NCI-H2196 (cell line): Measurements from ENCODE around the gene SPIRE1.
"Not testable (repeated sequence)": the region's sequence is repeated elsewhere in the genome, so short reads cannot be mapped to it uniquely, and the experiment has no call there.

Experiments used
- DNase-seq: peaks from one replicate; lab custom pipeline; 2025; ENCODE audit not compliant: unreplicated experiment; lab: John Stamatoyannopoulos, UW

SPIRE1 gene

DNA sequence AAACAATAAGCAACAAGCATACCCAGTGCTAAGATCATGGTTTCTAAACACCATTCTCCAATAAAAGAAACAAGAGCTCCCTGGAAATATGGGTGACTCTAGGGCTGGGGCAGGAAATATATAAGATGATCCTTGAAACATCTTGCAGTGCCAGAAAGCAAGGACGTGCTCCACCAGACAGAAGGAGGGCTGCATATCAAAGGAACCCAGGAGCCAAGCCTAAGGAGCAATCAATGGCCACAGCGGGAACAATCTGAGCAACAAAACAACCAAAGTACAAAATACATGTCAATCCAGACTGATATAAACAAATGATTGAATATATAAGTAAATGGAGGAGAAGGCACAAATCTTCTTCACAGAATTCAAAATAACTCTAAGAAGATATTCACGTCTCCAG, 10.1 kb downstream of the SPIRE1 start:
- DNase-seq: no peak

DNA sequence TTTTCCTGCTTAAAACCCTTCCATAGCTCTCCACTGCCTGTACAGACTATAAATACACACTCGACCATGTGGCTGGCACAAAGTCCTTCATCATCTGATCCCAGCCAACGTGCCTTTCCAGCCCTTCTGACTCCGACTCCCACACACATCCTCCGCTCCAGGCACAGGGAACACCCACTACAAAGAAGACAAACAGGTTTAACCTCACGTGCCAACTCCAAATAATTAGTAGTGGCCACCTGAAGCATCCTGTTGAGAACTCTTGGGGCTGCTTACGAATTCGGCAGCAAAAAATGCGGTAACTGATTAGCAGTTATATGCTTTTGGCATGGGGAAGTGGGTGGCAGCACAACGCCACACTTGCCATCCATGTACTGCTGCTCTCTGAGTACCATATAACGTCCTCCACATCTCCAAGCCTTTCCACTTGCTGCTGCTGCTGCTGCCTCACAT, 12.1 kb downstream of the SPIRE1 start:
- peak; percentile 81 for DNase-seq

DNA sequence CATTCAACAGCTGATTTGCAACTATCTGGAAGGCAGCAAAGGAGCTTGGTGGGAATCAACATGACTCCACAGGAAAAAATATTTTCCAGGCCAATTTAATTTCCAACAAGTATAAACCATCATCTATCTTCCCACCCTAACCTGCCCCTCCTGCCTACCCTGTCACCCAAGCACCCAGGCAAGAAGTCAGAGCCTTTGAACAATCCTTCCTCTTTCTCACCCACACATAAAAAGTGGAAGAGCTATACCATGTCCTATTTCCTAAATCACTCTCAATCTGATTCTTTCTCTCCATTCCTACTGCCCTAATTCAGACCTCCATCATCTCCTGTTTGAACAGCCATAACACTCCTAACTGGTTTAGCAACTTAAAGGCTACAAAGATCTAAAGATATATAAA, 12.7 kb downstream of the SPIRE1 start:
- no peak for DNase-seq

DNA sequence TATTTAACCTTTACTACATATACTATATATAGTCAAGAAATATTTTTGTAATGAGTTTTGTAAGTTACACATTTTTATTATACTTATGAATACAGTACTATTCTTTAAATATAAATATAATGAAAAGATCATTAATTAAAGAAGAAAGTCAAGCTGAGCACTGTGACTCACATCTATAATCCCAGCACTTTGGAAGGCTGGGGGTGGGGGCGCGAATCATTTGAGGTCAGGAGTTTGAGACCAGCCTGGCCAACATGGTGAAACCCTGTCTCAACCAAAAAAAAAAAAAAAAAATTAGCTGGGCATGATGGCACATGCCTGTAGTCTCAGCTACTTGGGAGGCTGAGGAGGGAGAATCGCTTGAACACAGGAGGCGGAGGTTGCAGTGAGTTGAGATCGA, 14.2 kb downstream of the SPIRE1 start:
- not testable (repeated sequence) for DNase-seq

DNA sequence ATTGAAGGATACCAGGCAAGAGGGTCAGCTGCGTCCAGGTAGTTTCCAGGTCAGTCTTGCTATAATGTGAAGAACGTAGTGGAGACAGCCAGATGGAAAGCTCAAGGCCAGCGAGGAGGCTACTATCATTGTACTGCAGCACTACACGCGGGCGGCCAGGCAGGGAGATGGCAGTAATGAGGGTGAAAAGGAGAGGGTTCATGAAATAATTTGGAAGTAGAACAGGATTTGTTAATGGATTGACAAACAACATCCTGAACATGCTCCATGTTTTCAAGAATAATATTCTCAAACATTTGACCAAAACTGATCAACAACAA, 17.1 kb downstream of the SPIRE1 start:
- no peak for DNase-seq

DNA sequence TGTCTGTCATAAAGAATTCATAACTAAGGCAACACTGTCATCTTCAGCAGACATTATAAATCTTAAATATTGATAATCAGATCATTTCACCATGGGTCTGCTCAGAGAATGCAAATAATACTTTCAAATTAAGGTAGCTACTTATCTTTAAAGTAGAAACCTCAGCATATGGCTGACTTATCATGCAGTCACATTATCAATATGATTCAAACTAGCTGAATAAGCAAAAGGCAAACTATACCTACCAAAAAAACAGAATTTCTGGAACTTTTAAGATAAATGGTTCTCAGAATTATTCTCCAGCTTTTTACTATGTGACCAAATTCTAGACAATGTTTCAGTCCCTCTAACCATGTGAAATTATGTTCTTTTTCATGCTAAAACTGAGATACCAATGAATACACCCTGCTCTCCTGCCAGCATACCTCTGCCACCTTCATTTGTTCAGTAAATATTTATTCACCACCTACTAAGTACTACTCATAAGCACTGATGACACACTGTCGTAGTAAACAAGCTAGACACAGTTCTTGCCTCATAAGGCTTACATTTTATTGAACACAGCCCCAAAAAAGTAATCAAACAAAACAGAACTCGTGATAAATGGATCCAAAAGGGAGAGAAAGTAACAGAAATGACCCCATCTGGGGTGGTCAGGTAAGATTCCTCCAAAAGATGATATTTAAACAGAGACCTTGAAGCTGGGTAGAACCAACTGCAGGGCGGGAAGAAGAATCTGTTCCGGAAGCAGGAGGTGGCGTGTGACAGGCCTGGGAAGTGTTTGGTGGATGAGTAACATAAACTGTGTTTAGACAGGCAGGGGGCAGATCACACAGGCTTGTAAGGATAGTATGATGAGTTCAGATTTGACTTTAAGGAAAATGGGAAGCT, 17.7 kb downstream of the SPIRE1 start:
- DNase-seq: no peak

DNA sequence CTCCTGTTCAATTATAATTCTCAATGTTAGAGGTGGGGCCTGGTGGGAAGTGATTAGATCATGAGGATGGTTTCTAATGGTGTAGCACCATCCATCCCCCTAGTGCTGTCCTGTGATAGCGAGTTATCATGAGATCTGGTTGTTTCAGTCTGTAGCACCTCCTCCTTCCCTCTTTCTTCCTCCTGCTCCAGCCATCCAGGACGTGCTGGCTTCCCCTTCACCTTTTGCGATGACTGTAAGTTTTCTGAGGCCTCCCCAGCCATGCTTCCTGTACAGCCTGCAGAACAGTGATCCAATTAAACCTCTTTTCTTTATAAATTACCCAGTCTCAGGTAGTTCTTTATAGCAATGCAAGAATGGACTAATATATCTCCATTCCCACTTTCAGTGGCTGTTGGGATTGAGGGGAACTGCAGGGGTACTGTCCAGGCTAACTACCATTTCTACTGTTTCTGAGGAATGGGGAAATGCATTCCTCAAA, 19.2 kb downstream of the SPIRE1 start:
- no peak for DNase-seq

DNA sequence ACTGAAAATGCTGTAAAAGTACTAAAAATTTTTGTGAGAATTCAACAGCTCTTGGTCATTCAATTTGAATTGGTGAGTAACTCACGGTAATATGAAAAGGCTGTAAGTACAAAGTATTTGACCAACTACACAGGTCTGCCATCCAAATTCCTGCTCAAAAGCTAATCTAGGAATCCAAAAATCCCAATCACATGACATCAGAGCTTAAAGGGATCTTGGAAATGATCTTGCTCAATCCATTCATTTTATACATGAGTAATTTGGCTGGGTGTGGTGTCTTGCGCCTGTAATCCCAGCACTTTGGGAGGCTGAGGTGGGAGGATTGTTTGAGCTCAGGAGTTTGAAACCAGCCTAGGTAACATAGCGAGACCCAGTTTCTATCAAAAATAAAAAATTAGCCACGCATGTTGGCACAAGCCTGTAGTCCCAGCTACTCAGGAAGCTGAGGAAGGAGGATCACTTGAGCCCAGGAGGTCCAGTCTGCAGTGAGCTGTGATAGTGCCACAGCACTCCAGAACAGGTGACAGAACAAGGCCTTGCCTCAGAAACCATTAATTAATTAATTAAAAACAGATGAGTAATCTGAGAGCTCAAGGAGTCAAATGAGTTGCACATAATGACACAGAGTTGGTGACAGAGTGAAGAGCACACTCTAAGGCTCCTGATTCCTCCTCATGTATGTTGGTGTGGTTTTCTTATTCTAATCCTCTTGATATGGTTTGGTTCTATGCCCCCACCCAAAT, 19.8 kb downstream of the SPIRE1 start:
- no peak for DNase-seq

DNA sequence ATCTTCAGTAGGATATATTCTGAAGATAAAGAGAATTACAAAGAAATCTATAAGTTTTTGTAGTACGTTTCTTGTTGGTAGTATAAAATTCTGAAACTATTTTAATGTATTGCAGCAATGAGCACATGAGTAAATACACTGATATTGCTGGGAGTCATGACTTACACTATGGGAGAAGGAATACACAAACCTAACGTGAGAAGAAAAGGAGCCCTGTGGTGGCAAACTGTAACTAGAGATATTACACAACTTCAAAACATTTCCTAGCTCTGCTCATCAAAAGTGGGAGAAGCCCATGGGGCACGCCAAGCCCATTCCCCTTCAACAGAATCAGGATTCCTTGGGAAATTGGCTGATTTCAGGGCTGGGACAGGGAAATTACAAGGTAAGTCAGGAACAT, 20.5 kb downstream of the SPIRE1 start:
- no peak for DNase-seq

DNA sequence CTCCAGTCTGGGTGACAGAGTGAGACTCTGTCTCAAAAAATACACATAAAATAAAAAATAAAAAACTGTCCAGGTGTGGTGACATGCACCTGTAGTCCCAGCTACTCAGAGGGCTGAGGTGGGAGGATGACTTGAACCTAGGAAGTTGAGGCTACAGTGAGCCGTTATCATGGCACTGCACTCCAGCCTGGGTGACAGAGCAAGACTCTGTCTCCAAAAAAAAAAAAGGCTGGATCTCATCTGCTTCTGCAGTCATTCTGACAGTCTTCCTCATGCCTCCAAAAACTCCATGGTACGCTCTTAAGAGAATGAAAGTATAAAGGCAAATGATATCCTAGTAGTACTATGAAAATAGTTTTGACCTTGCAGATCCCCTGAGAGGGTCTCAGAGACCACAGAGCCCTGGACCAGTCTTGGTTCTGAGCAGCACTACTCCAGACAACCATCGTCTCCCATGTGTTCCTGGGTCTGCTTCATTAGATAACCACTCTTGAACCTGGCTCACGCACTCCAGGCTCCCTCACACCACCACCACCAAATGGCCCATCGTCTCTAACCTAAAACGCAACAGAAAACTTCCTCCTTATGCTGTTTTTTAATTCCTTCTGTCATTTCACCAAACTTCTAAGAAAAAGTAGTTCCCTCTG, 26.0 kb downstream of the SPIRE1 start:
- DNase-seq: no peak

DNA sequence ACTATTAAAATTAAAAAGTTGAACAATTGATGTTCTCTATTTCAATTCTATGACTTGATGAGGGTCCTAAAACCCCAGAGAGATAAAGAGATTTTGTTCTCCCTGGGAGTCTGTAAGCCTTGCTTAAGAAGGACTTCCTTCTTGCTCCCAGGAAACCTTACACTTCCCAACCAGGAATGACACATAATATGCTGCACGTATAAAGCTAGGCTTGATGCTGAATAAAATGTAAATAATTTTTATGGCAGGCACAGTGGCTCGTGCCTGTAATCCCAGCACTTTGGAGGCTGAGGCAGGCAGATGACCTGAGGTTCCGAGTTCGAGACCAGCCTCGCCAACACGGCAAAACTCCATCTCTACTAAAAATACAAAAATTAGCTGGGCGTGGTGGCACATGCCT, 27.8 kb downstream of the SPIRE1 start:
- no peak for DNase-seq

DNA sequence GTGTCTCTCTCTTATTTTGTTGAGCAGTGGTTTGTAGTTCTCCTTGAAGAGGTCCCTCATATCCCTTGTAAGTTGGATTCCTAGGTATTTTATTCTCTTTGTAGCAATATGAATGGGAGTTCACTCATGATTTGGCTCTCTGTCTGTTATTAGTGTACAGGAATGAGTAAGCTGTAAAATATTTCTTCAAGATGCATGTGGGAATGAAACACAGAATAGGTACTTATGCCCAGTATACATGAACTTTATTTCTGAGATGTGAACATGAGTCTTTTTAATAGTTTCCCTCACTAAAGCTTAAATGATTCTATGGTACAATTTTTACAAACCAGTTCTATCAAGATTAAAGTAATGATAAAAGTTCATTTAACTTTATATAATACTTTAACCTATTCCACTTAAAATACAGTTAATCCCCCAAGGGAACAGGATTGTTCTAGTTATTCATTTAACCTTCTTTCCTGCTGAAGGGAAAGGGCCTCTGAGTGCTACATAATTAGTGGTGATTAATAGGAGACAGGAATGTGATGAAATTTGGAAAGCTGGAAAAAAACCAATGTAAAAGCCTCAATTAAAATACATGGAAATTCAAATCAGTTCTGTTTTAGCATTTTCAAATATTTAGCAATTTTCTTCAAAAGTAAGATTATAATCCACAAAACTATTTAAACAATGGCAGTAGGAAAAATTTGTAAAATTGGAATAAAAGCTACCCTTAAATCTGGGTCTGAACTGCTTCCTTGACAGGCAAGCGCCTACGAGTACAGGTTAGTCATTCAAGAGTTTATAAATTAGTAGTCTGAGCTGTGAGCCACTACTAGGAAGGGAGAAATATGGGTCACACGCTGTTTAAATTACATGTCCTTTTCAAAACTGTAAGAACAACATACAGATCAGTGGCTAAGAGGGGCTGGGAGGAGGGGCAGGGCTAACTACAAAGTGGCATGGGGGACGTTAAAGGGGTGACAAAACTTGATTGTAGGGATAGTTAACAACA, 28.9 kb downstream of the SPIRE1 start:
- DNase-seq: no peak

DNA sequence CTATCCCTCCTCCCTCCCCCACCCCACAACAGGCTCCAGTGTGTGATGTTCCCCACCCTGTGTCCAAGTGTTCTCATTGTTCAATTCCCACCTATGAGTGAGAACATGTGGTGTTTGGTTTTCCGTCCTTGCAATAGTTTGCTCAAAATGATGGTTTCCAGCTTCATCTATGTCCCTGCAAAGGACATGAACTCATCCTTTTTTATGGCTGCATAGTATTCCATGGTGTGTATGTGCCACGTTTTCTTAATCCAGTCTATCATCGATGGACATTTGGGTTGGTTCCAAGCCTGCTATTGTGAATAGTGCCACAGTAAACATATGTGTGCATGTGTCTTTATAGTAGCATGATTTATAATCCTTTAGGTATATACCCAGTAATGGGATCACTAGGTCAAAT, 30.7 kb downstream of the SPIRE1 start:
- DNase-seq: not testable (repeated sequence)

DNA sequence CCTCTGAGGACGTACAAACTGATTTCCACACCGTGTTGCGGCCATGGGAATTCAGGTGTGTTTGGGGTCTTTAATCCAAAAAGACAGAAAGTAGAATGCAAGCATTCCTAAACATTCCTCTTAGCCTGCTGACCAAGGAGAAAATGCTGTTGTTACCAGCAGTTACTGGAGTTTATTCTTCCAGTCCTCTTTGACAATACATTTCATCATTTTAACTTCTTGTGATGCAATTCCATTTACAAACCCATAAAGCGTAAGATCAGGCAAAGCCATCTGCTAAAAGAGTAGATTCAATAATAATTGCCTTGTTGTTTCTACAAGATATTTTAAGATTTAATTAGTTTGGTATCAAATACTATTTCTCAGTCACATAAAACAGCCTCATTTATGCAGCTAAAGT, 32.7 kb downstream of the SPIRE1 start:
- no peak for DNase-seq

DNA sequence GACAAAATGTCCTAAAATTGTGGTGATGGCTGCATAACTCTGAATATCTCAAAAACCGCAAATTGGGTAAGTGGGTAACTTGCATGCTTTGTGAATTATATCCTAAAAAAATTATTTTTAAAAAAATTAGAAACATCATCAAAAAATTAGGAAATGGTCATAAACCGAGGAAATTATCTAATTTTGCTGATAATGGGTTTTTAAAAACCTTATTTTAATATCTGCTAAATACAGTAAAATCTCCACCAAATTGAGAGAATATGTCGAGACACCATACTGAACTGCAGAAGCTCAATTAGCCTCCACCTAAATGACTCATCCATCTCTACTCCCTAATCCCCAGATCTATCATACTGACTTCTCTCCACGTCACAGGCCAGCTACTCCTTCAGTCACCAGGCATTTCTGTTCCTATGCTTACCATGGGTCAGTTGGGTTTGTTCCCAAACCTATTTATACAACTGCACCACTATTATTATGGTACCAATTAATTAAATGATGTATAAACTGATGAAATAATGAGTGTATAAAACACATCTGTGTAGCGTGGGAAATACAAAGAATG, 36.1 kb downstream of the SPIRE1 start:
- DNase-seq: no peak

DNA sequence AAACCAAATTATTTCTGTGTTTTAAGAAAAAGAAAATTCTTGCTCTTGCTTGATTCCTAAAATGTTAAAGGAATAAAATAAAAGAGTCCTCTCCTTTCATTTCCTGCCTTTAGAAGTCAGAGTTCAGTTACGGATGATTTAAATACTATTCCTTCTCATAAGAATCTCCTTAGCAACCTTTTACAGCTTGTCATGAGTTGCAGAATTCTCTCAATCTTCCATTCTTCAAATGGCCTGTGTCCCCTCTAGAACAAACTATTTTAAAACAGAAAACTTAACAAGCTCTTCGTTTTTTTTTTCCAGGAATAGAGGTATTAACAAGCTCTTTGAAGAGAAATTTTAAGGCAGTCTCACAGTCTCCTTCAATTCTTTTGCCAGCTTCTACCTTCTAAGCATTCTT, 42.2 kb downstream of the SPIRE1 start:
- DNase-seq: no peak

DNA sequence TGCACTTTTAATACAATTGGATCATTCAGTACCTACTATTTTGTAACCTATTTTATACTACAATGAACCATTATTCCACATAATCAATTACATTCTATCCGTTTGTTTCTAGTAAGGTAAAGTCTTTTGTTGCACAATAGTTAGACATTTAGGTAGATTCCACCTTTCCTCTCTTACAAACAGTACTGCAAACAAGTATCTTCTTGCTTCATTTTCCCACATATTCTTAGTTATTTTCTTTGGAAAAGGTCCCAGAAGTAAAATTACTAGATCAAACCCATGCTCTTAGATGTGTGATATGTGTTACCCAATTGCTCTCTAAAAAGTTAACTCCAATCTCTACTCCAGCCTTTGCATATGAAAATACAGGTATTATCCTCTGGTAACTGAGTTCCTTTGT, 49.6 kb downstream of the SPIRE1 start:
- no peak for DNase-seq

DNA sequence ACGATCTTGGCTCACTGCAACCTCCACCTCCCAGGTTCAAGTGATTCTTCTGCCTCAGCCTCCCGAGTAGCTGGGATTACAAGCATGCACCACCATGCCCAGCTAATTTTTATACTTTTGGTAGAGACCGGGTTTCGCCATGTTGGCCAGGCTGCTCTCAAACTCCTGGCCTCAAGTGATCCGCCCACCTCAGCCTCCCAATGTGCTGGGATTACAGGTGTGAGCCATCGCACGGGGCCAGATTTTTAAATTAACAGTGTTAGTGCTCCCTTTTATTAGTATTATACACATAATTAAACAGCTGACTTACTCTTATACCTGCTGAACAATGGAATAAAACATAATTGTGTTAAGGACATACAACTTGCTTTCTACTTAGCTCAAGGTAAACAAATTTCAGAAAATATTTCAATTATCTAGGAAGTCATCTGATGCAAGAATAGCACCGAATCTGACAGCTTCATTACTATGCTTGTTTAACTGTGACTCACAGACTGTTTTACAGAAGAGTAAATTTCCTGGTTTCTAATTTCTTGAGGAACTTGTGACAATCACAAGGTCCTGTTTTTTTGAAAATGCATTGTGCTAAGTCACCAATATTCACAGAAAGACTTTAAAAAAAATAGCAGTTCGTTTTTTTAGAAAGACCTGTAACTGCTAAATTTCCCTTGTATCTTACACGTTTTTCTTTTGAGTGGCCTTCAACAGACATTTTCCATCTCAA, 51.2 kb downstream of the SPIRE1 start:
- peak; percentile 52 for DNase-seq

DNA sequence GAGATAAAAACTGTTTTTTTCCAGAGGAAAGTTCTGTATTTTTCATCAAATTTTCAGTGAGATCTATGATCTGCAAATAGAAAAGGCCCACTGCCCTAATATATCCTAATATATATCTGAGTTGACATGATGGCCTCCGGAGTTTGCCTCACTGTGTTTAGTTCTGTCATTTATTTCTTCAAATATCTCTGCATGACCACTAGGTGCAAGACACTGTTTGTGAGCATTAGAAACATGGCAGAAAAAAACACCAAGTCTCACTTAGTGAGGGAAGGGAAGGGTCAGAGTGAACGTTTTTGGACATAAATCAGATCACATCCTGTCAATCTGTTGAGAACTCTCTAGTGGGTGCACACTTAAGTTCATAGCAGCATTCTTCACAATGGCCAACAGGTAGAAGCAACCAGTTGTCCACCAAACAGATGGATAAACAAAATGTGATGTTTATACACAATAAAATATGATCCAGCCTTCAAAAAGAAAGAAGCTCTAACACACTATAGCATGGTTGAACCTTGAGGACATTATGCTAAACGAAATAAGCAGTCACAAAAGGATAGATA, 53.4 kb downstream of the SPIRE1 start:
- DNase-seq: no peak
